CD14-positive monocyte (primary cell): ENCODE measurements around the gene PARVG. TPM values are rescaled to one million over a fixed set of nuclear protein-coding genes. Genes with fewer than 3 reads are reported as not detected.

Experiments
- DNase-seq, 3 donors: peaks; one replicate each; pipeline ENCODE4 v3.0.0-alpha.2; 2011 to 2022
- H2AFZ ChIP-seq: 2 replicates; pipeline ENCODE4 v1.6.0; 2012; ENCODE audit warnings: mild to moderate bottlenecking, low read depth, low read length, inconsistent platforms; ENCODE audit not compliant: insufficient read depth, poor library complexity, severe bottlenecking
- H3K27ac ChIP-seq, 2 donors: 1 replicate in 1 of 2; 2 replicates in 1 of 2; pipeline ENCODE4 v1.5.1; 2012 to 2013; ENCODE audit warnings: low read length in 2 of 2, control low read depth in 1 of 2, inconsistent platforms in 1 of 2, low read depth in 1 of 2, mild to moderate bottlenecking in 1 of 2
- H3K27me3 ChIP-seq, 2 donors: one replicate each; pipeline versions ENCODE4 v1.6.0 to v1.6.1; 2011 to 2013; ENCODE audit warnings: low read length in 2 of 2; ENCODE audit not compliant: control insufficient read depth in 2 of 2, insufficient read depth in 2 of 2
- H3K36me3 ChIP-seq, 2 donors: replicated peaks in 1 of 2; 1 replicate in 1 of 2; 2 replicates in 1 of 2; pipeline versions ENCODE4 v1.5.1 to v1.6.1; 2012 to 2013; ENCODE audit warnings: low read length in 2 of 2, control low read depth in 1 of 2, inconsistent platforms in 1 of 2, mild to moderate bottlenecking in 1 of 2; ENCODE audit not compliant: insufficient read depth in 2 of 2, control insufficient read depth in 1 of 2
- H3K4me1 ChIP-seq, 2 donors: 1 replicate in 1 of 2; 2 replicates in 1 of 2; pipeline versions ENCODE4 v1.5.1 to v1.6.1; 2012 to 2013; ENCODE audit warnings: low read length in 2 of 2, control low read depth in 1 of 2, inconsistent platforms in 1 of 2, mild to moderate bottlenecking in 1 of 2, moderate library complexity in 1 of 2; ENCODE audit not compliant: insufficient read depth in 2 of 2, control insufficient read depth in 1 of 2
- H3K4me2 ChIP-seq: replicated peaks from 2 replicates; pipeline ENCODE3; 2012; ENCODE audit warnings: low read length, moderate library complexity, mild to moderate bottlenecking; ENCODE audit not compliant: poor library complexity, severe bottlenecking; ENCODE audit errors: extremely low read depth
- H3K4me3 ChIP-seq, 3 experiments: fragments of 200-600 bp in 1 of 3; sonication (generic) in 1 of 3; replicated peaks in 1 of 3; 1 replicate in 2 of 3; 2 replicates in 1 of 3; pipeline ENCODE4 v1.5.1; 2011 to 2013; ENCODE audit warnings: low read length in 3 of 3, mild to moderate bottlenecking in 3 of 3, control low read depth in 2 of 3, low read depth in 2 of 3, inconsistent platforms in 1 of 3, moderate library complexity in 1 of 3
- H3K79me2 ChIP-seq: 2 replicates; pipeline ENCODE4 v1.6.0; 2012; ENCODE audit warnings: mild to moderate bottlenecking, control low read depth, inconsistent platforms, low read length, moderate library complexity; ENCODE audit not compliant: insufficient read depth
- H3K9ac ChIP-seq: 2 replicates; pipeline ENCODE4 v1.6.0; 2017; ENCODE audit warnings: low read length, mild to moderate bottlenecking; ENCODE audit not compliant: insufficient read depth, poor library complexity, severe bottlenecking
- H3K9me3 ChIP-seq, 2 donors: replicated peaks in 1 of 2; 1 replicate in 1 of 2; 2 replicates in 1 of 2; pipeline versions ENCODE4 v1.5.1 to v1.6.1; 2012 to 2013; ENCODE audit warnings: low read length in 2 of 2, control low read depth in 1 of 2; ENCODE audit not compliant: control insufficient read depth in 1 of 2, insufficient read depth in 1 of 2
- H4K20me1 ChIP-seq: 2 replicates; pipeline ENCODE4 v1.6.0; 2012; ENCODE audit warnings: mild to moderate bottlenecking, low read length, control low read depth, moderate library complexity; ENCODE audit not compliant: insufficient read depth
- H3K27ac Mint-ChIP-seq, 7 donors: one replicate each; pipeline ENCODE4 v1.8.0; 2020; ENCODE audit warnings: mild to moderate bottlenecking in 7 of 7, mixed read lengths in 7 of 7, moderate library complexity in 6 of 7, inconsistent platforms in 2 of 7
- H3K27me3 Mint-ChIP-seq, 3 donors: one replicate each; pipeline ENCODE4 v1.8.0; 2021 to 2022; ENCODE audit warnings: low read depth in 3 of 3, mild to moderate bottlenecking in 3 of 3, mixed read lengths in 3 of 3, moderate library complexity in 3 of 3, inconsistent platforms in 1 of 3
- H3K36me3 Mint-ChIP-seq, 2 donors: one replicate each; pipeline ENCODE4 v1.8.0; 2020; ENCODE audit warnings: mixed read lengths in 2 of 2, inconsistent platforms in 1 of 2, mild to moderate bottlenecking in 1 of 2
- H3K4me1 Mint-ChIP-seq: one replicate; pipeline ENCODE4 v1.8.0; 2020; ENCODE audit warnings: mild to moderate bottlenecking, mixed read lengths
- H3K4me3 Mint-ChIP-seq, 2 donors: one replicate each; pipeline ENCODE4 v1.8.0; 2020; ENCODE audit warnings: mild to moderate bottlenecking in 2 of 2, mixed read lengths in 2 of 2, moderate library complexity in 1 of 2
- H3K9me3 Mint-ChIP-seq, 7 donors: one replicate each; pipeline ENCODE4 v1.8.0; 2020 to 2022; ENCODE audit warnings: mixed read lengths in 7 of 7, mild to moderate bottlenecking in 6 of 7, moderate library complexity in 6 of 7, inconsistent platforms in 2 of 7
- CTCF ChIP-seq: fragments of 200-600 bp; IDR thresholded peaks from one replicate; pipeline ENCODE4 v1.8.0; 2022; ENCODE audit warnings: antibody characterized with exemption, mild to moderate bottlenecking
- WGBS: methylation state at CpG from one replicate; pipeline ENCODE4 v1.1.5; 2013; ENCODE audit warnings: missing lambda C conversion rate; ENCODE audit not compliant: insufficient coverage; 5-methylcytosine and 5-hydroxymethylcytosine counted together
- intact Hi-C, 2 donors: fragments of 100-400 bp; cut with micrococcal nuclease; formaldehyde crosslinking; loops; one replicate each; pipeline versions ENCODE4 v1.15.0 to v1.15.1; 2023
- polyA plus RNA-seq, 3 donors: library from polyadenylated mRNA; depleted of rRNA in 1 of 3; unstranded in 2 of 3; stranded (reverse) in 1 of 3; fragments of 300-500 nt in 2 of 3; fragments of >200 nt in 1 of 3; fragmentation: Illumina TruSeq in 2 of 3; gene quantifications; 1 replicate in 2 of 3; 2 replicates in 1 of 3; pipeline ENCODE4 v1.2.3, GENCODE V29; 2012 to 2021

PARVG gene
- polyA plus RNA-seq, 3 donors: 169 to 577 (median 190) TPM

GRCh38 chr22:44194569-44194968, 13.8 kb downstream of the PARVG start:
- Mint-ChIP-seq H3K4me1 (peaks cover 37% of the 10 kb centered on the region), H3K9me3 (peaks cover 0 to 2% (median 0%) of the 10 kb centered on the region in 7 donors)
- H3K36me3 ChIP-seq: peaks cover 71 to 93% of the 10 kb centered on the region in 2 donors

GRCh38 chr22:44195189-44195871, 14.6 kb downstream of the PARVG start:
- Histone ChIP-seq H3K4me1 (peaks cover 18 to 28% of the 10 kb centered on the region in 2 donors), H4K20me1 (peaks cover 95% of the 10 kb centered on the region)

More at GRCh38 chr22:44194569-44194968, 13.8 kb downstream of the PARVG start:
- WGBS: 94% methylated on average over 2 of the region's 2 CpGs
- Histone ChIP-seq H4K20me1 (peaks cover 88% of the 10 kb centered on the region), H3K4me1 (peaks cover 21 to 34% of the 10 kb centered on the region in 2 donors), H3K9ac (no peak overlapping the region), H3K79me2 (peaks cover 16% of the 10 kb centered on the region), H3K27me3 (no peaks in the 10 kb centered on the region), H3K4me3 (no peak overlapping the region), H3K4me2 (no peak overlapping the region), H3K9me3 (no peaks in the 10 kb centered on the region), H2AFZ (no peak overlapping the region), H3K27ac (peak overlapping the region in 1 of 2 donors; percentile 18)
- intact Hi-C loops: no loop called here
- H3K4me3 Mint-ChIP-seq: no peak overlapping the region
- peak overlapping the region in 1 of 7 donors; percentile 44 for H3K27ac Mint-ChIP-seq
- peaks cover 0 to 2% (median 0%) of the 10 kb centered on the region in 3 donors for H3K27me3 Mint-ChIP-seq
- no peak for DNase-seq
- no peak for TF ChIP-seq CTCF
- H3K36me3 Mint-ChIP-seq: peaks cover 65 to 93% of the 10 kb centered on the region in 2 donors

More at GRCh38 chr22:44195189-44195871, 14.6 kb downstream of the PARVG start:
- Histone ChIP-seq H3K4me2 (no peak overlapping the region), H3K36me3 (peaks cover 75 to 93% of the 10 kb centered on the region in 2 donors), H3K27me3 (no peaks in the 10 kb centered on the region), H3K27ac (peak overlapping the region in 1 of 2 donors; percentile 18), H3K79me2 (peaks cover 19% of the 10 kb centered on the region), H2AFZ (no peak overlapping the region), H3K9ac (no peak overlapping the region), H3K4me3 (no peak overlapping the region), H3K9me3 (no peaks in the 10 kb centered on the region)
- Mint-ChIP-seq H3K4me3 (no peak overlapping the region), H3K4me1 (peaks cover 30% of the 10 kb centered on the region), H3K27ac (peak overlapping the region in 4 of 7 donors; percentile 35 to 70 (median 46)), H3K27me3 (peaks cover 0 to 2% (median 0%) of the 10 kb centered on the region in 3 donors), H3K9me3 (peaks cover 0 to 2% (median 0%) of the 10 kb centered on the region in 7 donors), H3K36me3 (peaks cover 70 to 93% of the 10 kb centered on the region in 2 donors)
- no peak for TF ChIP-seq CTCF
- DNase-seq: no peak
- intact Hi-C loops: no loop called here
- WGBS: 95% methylated on average over 2 of the region's 5 CpGs
